Stimulated activated CD4-positive, alpha-beta T cell treated with anti-CD3 and anti-CD28 coated beads, TNF-alpha, amount 100 ng/mL, for 24 hours (primary cell): ENCODE data around the gene GID8.
A peak's percentile ranks its signal among the peaks of the same experiment; 100 is the strongest.

Experiments
- DNase-seq, 3 experiments: peaks; one replicate each; pipeline ENCODE4 v3.0.0-alpha.2; 2020; ENCODE audit warnings: low read depth in 3 of 3

The GID8 gene

DNA sequence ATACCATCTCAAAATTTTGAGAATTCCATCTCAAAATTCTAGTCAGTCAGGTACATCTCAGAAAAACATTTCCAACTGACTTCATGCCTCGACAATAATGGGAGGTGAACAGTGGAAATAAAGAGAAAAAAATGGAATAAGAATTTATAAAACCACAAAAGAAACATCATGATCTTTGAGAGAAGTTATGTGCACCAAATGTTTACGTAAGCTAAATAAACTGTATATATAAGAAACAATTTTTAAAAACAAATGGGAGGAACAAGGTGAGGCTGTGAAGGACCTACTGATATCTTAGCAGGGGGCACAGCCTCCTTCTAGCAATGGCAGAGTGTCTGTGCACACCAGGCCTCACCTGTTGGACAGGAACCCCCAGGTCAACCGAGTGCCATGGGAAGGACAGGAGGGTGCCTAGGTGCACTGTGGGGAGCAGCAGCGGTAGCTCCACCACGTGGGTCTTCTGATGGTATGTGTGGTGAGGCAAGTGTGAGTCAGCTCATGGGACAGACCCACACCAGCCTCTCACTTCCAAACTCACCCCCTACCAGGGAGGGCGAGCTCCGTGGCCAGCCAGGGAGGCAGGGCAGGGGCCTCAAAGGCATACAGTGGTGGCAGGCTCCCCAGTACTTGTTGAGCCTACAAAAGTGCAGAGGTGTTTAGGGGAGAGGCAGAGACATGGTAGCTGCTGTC is 34.9 kb upstream of the GID8 start:
- no peak for DNase-seq

DNA sequence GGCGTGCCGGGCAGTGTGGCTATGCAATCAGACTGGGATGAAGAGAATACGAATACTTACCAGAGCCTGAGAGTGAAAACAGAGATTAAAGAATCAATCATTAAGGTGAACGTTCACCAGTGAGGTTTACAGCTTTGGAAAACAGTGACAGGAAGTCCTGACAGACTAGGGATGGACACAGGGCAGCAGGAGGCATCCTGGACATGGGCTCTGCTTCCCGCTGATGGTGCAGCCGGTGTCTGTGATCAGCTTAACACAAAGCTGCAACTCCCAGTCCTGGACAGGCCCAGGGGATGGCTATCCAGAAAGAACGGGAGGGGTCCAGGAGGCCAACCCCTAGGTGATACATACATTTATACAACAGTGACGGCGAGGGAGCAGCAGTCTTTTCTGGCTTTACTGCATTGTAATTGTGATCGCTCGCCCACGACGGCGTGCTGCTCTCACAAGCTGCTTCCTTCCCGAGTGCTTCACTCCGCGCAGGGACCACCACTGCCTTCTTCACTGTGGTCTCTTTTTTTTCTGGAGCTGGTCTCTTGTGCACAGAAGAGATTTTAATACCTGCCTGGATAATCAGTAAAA is 32.3 kb upstream of the GID8 start:
- DNase-seq, result no peak

DNA sequence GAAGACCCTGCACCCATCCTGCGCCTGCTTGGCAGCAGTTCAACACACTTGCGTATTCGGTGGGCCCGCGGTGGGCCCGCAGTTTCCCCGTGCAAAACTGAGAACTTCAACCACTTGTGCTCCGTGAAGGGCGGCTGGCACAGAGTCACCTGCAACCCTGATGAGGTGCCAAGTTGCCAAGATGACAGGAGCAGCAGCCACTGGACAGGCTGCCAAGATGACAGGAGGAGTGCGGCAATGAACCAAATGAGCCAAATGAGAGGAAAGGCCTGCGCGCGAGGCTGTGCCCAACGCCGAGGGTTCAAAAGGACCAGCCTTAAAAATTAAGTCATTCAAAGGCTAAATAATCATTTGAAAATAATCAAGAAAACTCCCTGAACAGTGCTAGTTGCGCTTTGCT is 31.7 kb upstream of the GID8 start:
- no peak for DNase-seq

DNA sequence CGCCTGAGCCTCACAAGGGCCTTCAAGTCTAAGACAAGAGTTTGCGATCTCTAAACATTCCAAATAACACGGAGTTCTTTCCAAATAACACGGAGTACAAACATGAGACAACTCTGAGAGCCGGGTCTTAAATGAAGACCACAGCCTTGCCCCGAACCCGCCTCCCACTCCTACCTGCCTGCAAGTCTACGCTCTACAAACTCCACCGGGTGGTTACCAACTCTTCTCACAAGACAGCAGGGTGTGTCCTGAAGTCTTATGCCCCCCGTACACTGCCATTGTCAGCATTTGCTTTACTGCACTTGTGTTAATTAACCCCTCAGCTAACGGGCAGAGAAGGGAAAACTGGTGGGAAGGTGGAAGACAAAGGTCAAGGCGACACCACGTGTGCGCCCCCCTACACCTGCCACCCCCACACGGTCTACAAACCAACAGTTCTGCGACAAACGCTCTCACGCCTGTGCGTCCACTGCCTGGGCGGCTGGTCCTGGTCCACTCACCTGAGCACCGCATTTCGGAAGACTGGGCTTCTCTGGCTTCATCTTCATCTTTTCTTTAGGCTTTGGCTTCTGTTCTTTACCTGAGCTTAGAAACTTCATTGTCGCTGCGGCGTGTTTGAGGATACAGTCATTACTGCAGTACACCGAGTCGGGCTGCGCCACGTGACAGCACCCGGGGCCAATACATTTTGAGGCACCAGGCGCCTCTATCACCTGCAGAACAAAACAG is 31.1 kb upstream of the GID8 start:
- DNase-seq, result no peak

DNA sequence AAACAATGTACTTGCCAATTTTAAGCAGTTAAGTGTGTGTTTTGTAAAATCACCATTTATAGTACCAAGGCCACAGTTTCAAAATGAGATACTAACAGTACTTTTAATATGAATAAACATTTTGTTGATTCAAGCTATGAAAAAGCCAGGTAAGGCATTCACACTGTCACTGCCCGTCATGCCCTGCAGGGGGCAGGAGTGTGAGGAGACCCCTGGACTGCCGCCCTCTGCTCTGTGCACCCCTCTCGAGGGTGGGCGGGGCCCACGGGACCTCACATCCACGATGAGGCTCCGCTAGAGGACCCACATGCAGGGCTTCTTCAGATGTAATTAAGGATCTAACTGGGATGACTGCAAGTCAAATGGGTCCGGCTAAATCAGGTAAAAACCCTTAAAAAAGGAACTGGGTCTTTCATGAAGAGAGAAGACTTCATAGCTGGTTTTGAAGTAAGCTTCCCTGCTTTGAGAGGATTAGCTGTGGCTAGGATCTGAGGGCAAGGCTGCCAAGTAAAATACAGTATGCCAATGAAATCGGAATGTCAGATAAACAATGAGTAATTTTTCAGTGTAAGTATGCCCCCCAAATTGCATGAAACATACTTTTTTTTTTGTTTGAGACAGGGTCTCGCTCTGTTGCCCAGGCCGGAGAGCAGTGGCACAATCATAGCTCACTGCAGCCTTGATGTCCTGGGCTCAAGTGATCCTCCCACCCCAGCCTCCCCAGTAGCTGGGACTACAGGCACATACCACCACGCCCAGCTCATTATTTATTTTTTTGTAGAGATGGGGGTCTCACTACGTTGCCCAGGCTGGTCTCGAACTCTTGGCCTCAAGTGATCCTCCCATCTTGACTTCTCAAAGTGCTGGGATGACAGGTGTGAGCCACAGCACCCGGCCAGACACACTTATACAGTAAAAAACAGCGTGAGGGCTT is 30.3 kb upstream of the GID8 start:
- no peak for DNase-seq

DNA sequence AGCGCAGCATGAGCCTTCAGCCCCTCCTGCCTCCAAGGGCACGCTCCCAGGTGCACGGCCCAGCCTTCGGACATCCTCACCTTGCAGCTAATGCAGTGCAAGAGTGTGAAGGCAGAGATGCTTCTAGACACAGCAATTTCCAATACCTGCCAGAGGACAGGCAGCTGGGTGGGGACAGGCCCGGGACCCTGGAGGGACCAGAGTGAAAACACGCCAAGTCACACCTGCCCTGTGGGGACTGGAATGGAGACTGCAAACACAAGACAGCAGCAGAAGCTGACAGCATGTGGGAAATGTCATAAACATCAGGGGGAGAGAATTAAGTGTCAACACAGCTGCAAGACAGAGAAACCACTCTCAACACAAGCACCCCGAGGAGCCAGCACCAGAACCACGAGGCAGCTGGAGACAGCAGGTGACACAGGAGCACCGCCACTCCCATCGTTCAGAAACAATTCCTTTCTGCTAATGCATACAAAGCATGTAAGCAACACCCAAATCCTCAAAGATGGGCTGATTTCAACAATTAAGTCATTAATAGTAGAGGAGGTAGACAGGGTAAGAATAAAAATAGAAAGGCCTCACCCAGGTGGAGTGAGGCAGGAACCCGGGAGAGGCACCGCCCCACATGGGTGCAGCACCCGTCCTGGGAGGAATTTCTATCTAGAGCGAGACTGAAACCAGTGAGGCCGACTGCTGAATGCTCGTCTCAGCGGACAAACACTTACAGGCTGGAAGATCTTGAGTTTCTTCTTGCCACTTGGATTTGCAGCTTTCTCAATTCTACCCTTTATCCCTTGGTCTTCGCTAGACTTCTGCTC is 28.8 kb upstream of the GID8 start:
- no peak for DNase-seq

DNA sequence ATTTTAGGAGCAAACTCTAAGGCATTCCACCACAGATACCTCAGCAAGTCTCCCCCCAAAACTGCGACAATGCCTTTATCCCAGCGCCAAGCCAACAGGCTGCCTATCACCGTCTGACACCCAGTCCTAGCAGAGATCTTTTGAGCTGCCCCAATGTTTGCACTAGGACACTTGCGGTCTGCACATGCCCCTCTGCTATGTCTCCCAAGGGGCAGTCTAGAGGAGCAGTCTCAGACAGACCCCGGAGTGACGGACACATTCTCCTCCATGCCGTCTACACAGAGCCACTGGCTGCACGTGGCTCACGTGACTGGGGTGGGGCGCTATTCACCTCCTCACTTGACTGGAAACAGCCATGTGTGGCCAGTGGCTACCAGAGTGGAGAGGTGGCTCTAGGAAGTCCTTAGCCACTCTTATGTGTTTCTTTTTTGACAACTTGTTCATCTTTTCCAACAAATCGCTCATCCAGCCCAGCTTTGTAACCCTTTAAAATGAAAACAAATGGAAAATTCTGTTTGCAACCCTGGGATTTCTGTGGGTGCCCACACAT is 27.7 kb upstream of the GID8 start:
- no peak for DNase-seq

DNA sequence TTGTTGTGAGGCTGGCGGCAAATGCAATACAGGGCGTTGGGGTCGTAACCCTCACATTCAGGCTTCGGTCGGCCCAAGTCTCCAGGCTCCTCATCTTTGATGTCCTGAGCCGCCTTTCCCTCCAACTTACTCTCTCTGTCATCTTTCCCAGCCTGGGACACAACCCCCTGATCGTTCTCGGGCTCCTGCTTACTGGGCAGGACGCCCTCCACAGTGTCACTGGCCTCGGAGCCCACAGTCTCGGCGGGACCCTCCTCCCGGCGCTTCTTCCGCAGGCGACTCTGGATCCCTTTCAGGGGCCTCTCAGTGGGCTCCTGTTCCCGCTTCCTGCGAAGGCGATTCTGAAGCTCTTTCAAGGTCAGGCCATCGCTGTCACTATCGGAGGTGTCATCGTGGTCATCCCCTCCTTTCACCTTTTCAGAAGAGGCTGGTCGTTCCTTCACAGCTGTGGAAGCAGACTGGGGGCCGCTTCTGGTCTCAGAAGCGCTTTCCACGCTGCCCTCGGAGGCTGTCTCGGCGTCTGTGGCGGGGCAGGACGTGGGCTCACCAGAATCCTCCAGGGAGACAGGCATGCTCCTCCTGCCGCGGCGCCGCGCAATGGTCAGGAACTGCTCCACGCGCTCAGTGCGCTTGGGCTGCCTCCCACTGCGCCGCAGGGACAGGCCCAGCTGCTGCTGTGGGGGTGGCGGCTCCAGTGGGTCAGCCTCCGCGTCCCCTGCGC is 27.0 kb upstream of the GID8 start:
- DNase-seq, result no peak

DNA sequence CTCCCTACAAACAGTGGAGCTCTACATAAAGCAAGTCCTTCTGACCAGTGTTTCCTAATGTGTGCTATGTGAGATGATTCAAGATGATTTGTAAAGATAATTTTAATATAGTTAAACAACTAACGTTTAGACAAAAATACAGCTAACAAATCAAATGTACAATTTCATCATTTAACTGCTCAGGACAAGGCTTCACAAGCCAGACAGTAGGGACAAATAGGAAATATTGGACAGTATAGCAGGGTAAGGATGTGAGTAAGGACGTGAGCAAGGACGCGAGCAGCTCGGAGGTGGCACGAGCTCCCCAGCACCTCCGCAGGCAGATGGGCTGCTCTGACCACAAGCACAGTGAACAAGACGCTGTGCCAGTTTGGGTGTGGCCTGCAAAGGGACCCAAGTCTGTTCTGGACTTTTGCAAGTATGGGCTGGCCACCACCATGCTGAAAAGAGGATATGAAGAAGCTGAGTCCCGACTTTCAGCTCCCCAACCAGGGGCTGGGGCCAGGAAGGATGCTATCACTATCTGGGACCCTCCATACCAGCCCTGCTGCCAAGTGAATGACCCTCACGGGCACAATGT is 26.2 kb upstream of the GID8 start:
- DNase-seq, result no peak

DNA sequence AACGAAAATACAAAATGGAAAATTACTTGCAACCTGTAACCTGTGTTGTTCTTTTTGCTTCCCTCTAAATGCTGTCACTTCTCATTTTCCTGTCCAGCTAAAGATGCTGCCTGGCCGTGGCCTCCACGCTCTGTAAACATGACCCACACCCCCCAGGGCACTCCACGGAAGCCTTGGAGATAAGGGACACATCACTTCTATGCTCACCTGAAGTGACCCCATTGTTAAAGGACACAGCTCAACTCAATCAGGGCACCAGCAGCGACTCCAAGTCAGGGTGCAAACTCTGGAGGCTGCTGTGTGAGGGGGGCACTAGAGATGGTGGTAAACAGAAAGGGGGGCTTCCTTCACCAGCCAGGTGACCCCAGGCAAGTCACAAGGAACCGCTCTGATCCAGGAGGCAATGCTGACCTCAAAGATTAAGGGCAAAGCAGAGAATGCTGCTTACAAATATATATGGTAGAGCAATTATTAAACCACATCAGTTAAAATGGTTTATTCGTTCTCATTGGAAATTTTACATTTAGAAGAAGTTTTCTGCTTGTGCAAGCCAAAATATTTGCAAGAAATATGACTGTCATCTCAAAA is 24.8 kb upstream of the GID8 start:
- no peak for DNase-seq

DNA sequence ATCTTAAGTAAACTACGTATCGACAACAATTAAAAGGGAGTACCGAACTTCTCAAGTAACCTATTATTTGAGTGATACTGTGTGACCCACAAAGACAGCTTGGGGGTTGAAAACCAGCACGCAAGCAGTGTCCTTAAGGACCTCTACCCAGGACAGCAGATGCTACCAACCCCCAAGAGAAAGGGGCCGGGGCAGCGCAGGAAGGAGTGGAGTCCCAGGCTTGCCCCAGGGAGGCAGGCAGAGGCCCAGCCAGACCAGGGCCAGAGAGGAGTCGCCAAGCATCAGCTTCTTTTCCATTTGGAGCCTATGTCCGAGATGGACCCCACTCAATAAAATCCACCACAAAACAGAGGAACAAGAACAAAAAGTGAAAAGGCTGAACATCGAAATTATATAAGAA is 23.5 kb upstream of the GID8 start:
- no peak for DNase-seq

DNA sequence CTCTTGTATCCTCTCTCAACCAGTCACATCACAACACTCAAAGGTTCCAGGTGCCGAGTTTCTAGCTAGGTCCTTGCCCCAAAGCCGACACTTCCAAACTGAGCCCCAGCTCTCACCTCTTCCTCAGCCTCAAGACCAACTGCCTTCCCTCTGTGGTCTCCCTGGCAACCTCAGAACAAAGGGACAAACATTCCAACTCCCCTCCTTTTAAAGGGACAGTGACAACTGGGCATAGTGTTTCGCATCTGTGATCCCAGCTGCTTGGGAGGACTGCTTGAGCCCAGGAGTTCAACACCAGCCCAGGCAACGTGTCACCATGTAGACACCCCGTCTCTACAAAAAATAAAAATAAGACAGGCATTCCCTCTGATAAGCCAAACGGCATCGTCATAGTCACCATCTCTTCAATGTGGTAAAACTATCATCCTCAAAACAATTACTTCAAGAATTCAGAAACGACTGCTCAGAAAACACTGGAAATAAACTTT is 22.9 kb upstream of the GID8 start:
- DNase-seq, result no peak

DNA sequence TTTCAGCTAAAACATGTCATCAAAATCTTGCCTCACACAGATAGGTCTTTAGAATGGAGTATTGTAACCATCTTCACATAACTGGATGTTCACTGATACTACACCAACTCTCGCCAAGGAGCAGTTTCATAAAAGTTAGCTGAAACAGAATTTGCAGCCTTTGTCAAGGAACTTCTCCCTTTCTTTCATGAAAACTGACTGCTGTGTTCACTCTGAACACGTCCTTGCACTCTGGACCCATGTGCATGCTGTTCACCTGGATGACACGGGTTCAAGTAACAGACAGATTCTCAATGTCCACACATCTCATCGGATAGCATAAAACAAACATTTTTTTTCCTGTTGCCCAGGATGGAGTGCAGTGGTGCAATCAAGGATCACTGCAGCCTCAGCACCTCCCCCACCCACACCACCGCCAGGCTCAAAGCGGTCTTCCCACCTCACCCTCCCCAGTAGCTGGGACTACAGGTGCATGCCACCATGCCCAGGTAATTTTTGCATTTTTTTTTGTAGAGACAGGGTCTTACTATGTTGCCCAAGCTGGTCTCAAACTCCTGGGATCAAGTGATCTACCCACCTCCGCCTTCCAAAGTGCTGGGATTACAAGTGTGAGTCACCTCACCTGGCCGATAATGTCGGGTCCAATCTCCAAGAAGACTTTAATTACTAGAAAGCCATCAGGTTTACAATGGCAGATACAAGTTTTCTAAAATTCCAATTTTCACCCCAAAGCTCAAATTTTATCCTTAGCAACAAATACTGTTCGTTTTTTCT is 21.1 kb upstream of the GID8 start:
- DNase-seq, result no peak

DNA sequence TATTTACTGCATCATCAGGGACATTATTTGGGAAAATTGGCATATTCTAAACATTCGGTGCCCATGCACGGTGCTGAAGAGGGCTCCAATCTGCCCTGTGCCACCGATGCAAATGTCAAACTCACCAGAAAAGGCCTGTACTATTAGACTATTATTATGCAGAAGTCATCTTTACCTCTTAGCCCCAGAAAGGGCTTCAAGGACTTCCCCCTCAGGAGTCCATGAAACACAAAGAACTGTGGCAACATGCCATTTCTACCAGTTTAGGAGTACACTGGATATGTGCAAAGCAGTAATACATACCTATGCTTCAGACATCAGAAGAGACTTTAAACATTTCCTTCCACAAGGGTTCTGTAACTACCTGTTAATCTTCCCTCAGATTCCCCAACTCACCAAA is 20.2 kb upstream of the GID8 start:
- DNase-seq, result no peak

DNA sequence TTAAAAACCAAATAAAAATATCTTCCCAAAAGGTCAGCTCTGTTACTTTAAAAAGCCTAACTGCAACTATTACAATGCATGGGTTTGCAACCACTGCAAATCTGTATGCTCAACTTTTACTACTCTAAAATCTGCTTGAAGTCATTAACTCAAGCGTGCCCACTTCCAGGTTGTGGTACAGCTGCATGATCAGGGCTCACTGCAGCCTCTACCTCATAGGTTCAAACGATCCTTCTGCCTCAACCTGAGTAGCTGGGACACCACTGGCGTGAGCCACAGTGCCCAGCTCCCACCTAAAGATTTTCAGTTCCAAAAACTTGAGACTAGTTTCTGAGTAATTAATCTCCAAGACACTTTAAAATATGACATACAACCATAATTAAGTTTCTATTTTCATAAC is 19.8 kb upstream of the GID8 start:
- no peak for DNase-seq

DNA sequence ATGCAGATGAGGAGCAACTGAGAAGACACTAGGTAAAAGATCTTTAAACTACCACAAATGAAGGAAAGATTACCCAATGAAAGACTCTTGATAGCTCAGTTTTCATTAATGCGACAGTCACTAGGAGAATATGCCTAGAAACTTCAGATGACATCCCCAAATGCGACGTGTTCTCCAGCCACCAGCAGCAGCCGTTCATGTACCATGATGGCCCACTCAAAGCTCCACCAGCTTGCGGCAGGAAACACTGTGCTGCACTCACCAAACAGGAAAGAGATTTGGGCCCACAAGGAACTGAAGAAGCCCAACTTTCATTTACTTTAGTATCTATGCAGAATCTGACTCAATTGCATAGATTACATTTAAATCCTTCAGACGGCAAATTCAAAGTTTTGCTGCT is 19.1 kb upstream of the GID8 start:
- peak in 1 of 3 experiments; percentile 40 for DNase-seq

DNA sequence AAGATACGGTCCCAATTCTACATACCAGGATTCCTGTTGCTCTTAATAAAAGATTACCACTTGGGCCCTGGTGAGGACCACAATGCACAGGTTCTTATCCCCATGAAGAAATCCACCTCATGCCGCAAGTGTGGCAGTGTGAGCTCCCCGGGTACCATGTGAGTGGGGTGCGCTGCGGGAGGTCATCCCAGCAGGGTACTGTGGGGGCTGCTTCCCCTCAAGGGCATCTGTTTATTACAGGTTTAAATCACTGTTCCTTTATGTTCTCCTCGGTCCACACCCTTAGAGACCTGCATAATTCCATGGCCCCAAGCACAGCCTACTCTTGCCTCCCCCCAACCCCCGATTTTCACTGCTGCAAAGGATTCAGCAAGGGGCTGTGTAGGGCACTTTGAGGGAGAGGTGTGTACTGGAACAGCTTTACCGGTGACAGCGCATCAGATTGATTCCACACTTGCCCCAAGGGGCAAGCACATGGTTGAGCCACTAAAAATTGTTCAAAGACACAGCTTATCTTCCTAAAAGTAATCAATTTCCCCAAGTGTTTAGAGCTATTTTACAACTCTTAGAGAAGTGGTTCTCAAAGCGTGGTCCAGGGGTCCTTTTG is 17.8 kb upstream of the GID8 start:
- DNase-seq, result no peak

DNA sequence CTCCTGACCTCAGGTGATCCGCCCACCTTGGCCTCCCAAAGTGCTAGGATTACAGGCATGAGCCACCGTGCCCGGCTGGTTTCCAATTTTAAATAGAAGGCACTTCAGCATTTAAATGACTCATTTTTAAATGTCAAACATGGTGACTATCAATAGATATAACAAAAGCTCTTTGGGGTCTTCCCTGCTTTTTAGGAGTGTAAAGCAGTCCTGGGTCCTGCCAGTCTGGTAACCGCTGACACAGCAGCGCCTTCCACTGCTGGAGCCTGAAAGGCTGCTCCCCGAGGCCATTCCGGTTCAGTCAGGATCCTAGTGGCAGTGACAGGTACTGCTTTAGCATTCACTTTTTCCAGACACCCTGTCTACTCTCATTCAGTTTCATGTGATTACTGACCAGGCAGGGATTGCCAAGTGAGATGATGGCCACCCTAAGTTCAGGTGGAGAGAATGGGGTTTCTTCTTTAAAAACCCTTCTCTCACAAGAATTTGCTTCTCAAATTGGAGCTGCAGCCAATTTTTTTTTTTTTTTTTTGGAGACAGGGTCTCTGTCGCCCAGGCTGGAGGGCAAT is 16.7 kb upstream of the GID8 start:
- peak in 2 of 3 experiments; percentile 41 to 61 for DNase-seq
